ENCODE data around the gene COG3. TPM values are rescaled to one million over a fixed set of nuclear protein-coding genes. Genes with fewer than 3 reads are reported as not detected.
A peak's percentile ranks its signal among the peaks of the same experiment; 100 is the strongest.

The COG3 gene
- total and polyA plus RNA-seq, 10 of the 15 experiments (the other 5 are each of a cell fraction or from before 2014, with no cell fraction given), result 6.1 to 35.1 (median 22.6) TPM

DNA sequence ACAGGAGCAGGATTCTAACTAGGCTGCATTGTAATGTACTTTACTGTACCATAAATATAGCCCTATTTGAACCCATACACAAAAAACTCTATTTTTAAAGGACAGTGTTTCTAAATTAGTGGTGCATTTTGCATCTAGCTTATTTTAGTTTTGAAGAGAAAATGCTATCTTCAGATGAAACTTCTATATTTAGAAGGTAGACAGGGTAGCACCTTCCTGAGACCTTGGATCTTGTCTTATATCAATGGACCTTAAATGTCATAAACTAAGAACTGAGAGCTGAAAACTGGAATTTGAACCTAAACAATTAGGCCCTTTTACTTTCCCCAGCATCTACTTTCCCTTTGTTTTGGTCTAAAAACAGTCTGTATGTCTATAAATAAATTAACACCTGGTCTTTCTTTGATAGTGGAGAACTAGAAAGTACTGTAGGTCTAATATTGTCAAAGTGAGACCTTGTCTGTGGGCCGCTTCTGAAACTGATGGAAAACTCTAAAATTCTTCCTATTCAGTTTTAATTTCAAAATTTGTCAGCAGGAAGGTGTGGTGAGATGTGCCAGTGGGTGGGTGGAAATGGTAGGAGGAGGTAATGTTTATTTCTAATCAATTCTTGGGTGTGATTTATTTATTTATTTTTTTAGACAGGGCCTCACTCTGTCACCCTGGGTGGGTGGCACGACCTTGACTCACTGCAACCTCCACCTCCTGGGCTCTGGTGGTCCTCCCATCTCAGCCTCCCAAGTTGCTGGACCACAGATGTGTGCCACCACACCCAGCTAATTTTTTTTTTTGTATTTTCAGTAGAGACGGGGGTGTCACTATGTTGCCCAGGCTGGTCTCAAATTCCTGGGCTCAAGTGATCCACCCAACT lies 10.1 kb downstream of the COG3 start (continued):
- TF ChIP-seq, protein P1, sequence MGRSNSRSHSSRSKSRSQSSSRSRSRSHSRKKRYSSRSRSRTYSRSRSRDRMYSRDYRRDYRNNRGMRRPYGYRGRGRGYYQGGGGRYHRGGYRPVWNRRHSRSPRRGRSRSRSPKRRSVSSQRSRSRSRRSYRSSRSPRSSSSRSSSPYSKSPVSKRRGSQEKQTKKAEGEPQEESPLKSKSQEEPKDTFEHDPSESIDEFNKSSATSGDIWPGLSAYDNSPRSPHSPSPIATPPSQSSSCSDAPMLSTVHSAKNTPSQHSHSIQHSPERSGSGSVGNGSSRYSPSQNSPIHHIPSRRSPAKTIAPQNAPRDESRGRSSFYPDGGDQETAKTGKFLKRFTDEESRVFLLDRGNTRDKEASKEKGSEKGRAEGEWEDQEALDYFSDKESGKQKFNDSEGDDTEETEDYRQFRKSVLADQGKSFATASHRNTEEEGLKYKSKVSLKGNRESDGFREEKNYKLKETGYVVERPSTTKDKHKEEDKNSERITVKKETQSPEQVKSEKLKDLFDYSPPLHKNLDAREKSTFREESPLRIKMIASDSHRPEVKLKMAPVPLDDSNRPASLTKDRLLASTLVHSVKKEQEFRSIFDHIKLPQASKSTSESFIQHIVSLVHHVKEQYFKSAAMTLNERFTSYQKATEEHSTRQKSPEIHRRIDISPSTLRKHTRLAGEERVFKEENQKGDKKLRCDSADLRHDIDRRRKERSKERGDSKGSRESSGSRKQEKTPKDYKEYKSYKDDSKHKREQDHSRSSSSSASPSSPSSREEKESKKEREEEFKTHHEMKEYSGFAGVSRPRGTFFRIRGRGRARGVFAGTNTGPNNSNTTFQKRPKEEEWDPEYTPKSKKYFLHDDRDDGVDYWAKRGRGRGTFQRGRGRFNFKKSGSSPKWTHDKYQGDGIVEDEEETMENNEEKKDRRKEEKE (IDR thresholded peaks at IDR 0.05), result no peak
- TF ChIP-seq ZNF207 (IDR thresholded peaks at IDR 0.05; ENCODE audit: borderline replicate concordance) (no peak), BHLHE40 (IDR thresholded peaks at IDR 0.05; ENCODE audit: borderline replicate concordance in 1 of 2, low read depth in 2 of 2, low read length in 1 of 2) (no peak), SMAD5 (IDR thresholded peaks at IDR 0.05; ENCODE audit: low read depth) (no peak), SIN3A (IDR thresholded peaks at IDR 0.05; ENCODE audit: low read depth, low read length) (no peak), ZBED1 (IDR thresholded peaks at IDR 0.05; ENCODE audit: borderline replicate concordance) (no peak), RBBP5 (conservative IDR thresholded peaks at IDR 0.05) (no peak), ETV6 (conservative IDR thresholded peaks at IDR 0.05 in 1 of 2, IDR thresholded peaks at IDR 0.05 in 1 of 2; ENCODE audit: borderline replicate concordance in 1 of 2, low read depth in 1 of 2) (no peak), TARDBP (IDR thresholded peaks at IDR 0.05; ENCODE audit: borderline replicate concordance) (no peak), CHD1 (IDR thresholded peaks at IDR 0.05; ENCODE audit: low read depth, low read length) (no peak), EZH2 (IDR thresholded peaks at IDR 0.05; ENCODE audit: borderline replicate concordance, control insufficient read depth, low read depth, low read length) (no peak), MEF2B (IDR thresholded peaks at IDR 0.05; ENCODE audit: partially characterized antibody, poor library complexity, severe bottlenecking) (peak; percentile 51), WRNIP1 (IDR thresholded peaks at IDR 0.05; ENCODE audit: borderline replicate concordance, low read depth, low read length) (no peak), SREBF1 (IDR thresholded peaks at IDR 0.05; ENCODE audit: low read length) (no peak), NFIC (IDR thresholded peaks at IDR 0.05; ENCODE audit: low read depth, low read length) (peak; percentile 75)
- TF ChIP-seq, protein P2, sequence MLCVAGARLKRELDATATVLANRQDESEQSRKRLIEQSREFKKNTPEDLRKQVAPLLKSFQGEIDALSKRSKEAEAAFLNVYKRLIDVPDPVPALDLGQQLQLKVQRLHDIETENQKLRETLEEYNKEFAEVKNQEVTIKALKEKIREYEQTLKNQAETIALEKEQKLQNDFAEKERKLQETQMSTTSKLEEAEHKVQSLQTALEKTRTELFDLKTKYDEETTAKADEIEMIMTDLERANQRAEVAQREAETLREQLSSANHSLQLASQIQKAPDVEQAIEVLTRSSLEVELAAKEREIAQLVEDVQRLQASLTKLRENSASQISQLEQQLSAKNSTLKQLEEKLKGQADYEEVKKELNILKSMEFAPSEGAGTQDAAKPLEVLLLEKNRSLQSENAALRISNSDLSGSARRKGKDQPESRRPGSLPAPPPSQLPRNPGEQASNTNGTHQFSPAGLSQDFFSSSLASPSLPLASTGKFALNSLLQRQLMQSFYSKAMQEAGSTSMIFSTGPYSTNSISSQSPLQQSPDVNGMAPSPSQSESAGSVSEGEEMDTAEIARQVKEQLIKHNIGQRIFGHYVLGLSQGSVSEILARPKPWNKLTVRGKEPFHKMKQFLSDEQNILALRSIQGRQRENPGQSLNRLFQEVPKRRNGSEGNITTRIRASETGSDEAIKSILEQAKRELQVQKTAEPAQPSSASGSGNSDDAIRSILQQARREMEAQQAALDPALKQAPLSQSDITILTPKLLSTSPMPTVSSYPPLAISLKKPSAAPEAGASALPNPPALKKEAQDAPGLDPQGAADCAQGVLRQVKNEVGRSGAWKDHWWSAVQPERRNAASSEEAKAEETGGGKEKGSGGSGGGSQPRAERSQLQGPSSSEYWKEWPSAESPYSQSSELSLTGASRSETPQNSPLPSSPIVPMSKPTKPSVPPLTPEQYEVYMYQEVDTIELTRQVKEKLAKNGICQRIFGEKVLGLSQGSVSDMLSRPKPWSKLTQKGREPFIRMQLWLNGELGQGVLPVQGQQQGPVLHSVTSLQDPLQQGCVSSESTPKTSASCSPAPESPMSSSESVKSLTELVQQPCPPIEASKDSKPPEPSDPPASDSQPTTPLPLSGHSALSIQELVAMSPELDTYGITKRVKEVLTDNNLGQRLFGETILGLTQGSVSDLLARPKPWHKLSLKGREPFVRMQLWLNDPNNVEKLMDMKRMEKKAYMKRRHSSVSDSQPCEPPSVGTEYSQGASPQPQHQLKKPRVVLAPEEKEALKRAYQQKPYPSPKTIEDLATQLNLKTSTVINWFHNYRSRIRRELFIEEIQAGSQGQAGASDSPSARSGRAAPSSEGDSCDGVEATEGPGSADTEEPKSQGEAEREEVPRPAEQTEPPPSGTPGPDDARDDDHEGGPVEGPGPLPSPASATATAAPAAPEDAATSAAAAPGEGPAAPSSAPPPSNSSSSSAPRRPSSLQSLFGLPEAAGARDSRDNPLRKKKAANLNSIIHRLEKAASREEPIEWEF (IDR thresholded peaks at IDR 0.05; ENCODE audit: insufficient replicate concordance, low read depth, low read length), result no peak
- TF ChIP-seq, protein P3, sequence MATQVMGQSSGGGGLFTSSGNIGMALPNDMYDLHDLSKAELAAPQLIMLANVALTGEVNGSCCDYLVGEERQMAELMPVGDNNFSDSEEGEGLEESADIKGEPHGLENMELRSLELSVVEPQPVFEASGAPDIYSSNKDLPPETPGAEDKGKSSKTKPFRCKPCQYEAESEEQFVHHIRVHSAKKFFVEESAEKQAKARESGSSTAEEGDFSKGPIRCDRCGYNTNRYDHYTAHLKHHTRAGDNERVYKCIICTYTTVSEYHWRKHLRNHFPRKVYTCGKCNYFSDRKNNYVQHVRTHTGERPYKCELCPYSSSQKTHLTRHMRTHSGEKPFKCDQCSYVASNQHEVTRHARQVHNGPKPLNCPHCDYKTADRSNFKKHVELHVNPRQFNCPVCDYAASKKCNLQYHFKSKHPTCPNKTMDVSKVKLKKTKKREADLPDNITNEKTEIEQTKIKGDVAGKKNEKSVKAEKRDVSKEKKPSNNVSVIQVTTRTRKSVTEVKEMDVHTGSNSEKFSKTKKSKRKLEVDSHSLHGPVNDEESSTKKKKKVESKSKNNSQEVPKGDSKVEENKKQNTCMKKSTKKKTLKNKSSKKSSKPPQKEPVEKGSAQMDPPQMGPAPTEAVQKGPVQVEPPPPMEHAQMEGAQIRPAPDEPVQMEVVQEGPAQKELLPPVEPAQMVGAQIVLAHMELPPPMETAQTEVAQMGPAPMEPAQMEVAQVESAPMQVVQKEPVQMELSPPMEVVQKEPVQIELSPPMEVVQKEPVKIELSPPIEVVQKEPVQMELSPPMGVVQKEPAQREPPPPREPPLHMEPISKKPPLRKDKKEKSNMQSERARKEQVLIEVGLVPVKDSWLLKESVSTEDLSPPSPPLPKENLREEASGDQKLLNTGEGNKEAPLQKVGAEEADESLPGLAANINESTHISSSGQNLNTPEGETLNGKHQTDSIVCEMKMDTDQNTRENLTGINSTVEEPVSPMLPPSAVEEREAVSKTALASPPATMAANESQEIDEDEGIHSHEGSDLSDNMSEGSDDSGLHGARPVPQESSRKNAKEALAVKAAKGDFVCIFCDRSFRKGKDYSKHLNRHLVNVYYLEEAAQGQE (IDR thresholded peaks at IDR 0.05; ENCODE audit: low read depth, low read length), result no peak
